GM12873 (cell line): ENCODE measurements around the gene ATP6V1F.

Experiments
- TF ChIP-seq, protein P1 (sequence below): IDR thresholded peaks from 2 replicates; pipeline ENCODE4 v1.5.1; 2012; ENCODE audit warnings: low read depth, mild to moderate bottlenecking, moderate library complexity, low read length, control low read depth; ENCODE audit not compliant: insufficient read depth; ENCODE audit errors: missing control alignments

Gene ATP6V1F

DNA sequence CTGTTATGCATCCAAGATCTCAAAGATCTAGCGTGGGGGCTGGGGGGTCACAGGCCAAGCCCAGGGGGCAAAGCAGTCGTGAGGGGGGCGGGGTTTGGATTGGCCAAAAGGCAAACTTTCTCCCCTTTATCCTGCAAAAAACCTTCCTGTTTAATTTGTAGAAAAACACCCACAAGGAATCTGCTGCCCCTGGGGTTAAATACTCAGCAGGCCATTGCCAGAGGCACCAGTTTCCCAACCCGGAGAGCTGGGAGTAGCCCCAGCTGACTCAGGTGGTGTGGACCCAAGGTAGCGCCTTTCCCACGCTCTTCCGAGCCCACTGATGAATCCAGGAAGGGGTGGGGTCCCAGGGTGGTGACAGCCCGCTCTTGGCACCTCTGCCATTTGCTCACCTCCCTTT lies 26.5 kb downstream of the ATP6V1F start:
- TF ChIP-seq, protein P1, sequence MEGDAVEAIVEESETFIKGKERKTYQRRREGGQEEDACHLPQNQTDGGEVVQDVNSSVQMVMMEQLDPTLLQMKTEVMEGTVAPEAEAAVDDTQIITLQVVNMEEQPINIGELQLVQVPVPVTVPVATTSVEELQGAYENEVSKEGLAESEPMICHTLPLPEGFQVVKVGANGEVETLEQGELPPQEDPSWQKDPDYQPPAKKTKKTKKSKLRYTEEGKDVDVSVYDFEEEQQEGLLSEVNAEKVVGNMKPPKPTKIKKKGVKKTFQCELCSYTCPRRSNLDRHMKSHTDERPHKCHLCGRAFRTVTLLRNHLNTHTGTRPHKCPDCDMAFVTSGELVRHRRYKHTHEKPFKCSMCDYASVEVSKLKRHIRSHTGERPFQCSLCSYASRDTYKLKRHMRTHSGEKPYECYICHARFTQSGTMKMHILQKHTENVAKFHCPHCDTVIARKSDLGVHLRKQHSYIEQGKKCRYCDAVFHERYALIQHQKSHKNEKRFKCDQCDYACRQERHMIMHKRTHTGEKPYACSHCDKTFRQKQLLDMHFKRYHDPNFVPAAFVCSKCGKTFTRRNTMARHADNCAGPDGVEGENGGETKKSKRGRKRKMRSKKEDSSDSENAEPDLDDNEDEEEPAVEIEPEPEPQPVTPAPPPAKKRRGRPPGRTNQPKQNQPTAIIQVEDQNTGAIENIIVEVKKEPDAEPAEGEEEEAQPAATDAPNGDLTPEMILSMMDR: no peak

- TF ChIP-seq, protein P1: no peak
Observed at GRCh38 chr7:128890306-128891109, 27.9 kb downstream of the ATP6V1F start.

DNA sequence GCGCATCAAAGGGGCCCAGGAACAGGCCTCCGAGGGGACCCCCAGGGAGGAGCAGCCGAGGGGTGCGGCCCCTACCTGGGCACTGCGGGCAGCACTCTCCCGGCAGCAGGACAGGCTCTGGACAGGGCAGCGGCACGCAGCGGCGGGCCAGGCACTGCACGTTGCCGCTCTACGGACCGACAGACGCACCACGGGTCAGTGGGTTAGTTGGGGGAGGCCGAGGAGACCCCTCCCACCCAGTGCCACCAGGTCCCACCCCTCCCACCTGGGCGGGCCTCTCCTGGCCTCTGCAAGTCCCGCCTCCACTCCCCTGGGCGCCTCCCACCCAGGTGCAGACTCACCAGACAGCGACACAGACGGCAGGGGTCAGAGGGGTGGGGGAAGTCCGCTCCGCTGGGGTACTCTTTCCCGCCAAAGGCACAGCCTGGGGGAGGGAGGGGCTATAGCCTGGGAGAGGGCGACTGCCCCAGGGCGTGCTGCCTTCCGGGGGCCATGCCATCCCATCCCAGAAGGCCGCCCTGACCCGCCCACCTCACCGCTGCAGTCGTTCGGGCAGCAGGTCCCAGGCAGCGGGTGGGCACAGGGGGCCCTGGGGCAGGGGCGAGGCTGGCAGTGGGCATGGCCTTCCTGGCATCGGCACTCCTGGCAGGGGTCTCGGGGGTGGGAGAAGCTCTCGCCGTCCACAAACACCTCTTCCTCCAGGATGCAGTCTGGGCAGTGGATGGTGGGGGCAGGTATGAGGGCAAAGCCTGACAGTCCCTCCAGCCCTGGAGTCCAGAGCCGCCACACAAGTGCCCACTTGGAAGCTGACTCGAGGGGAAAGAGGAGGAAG lies 28.7 kb downstream of the ATP6V1F start:
- TF ChIP-seq, protein P1: no peak

GRCh38 chr7:128891942-128892269 lies 29.2 kb downstream of the ATP6V1F start:
- TF ChIP-seq, protein P1: no peak

- TF ChIP-seq, protein P1: no peak
Observed at GRCh38 chr7:128892521-128893250, 30.0 kb downstream of the ATP6V1F start.

GRCh38 chr7:128893251-128894100 lies 30.8 kb downstream of the ATP6V1F start:
- TF ChIP-seq, protein P1: no peak
